GM18508 (cell line): Measurements from ENCODE around the gene NMRK2.

Experiments used
- ATAC-seq: cut with Tn5 transposase; IDR thresholded peaks from one replicate; pipeline ENCODE4 v1.9.1; 2021; ENCODE audit warnings: moderate number of reproducible peaks; ENCODE audit not compliant: insufficient read depth, unreplicated experiment

The NMRK2 gene

DNA sequence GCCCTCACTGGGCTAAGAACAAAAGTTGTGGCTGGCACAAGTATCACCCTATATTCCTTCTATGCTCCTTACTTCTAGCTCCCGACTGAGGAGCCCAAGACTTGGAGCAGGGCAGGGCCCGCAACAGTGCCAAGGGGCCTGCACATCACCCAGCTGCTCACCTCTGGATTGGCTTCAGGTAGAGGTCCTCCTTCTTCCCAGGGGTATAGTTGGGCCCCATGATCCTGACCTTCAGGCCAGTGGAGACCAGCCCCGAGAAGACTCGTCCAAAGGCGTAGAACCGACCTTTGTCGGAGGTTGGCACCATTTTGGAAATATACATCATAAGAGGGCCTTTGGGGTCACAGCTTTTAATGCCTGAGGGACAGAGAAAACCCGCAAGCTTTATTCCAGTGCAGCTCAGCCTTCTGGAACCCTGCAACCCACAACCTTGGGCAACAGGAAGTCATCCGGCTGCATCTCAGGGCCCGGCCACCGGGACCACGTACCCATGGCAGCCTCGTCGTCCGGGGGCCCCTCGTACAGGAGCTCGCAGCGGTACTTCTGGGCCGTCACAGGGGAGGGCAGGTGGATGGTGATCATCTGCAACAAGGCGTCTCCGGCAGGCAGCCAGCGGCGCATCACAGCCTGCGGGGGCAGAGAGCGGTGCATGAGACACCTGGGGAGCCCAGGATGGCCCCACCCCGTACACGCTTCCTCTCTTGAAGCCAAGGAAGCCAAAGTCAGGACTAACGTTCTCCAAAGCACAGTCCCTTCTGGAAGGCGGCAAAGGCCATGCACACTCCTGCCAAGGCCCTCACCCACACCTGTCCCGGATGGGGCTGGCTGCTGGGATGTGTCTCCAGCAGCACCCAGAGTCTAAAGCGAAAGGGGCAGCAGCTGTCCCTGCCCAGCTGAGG, 47.7 kb downstream of the NMRK2 start:
- ATAC-seq = no peak

- no peak for ATAC-seq
Measured at GRCh38 chr19:3981373-3981735, 48.5 kb downstream of the NMRK2 start.

GRCh38 chr19:3981736-3982681, 49.1 kb downstream of the NMRK2 start:
- no peak for ATAC-seq

DNA sequence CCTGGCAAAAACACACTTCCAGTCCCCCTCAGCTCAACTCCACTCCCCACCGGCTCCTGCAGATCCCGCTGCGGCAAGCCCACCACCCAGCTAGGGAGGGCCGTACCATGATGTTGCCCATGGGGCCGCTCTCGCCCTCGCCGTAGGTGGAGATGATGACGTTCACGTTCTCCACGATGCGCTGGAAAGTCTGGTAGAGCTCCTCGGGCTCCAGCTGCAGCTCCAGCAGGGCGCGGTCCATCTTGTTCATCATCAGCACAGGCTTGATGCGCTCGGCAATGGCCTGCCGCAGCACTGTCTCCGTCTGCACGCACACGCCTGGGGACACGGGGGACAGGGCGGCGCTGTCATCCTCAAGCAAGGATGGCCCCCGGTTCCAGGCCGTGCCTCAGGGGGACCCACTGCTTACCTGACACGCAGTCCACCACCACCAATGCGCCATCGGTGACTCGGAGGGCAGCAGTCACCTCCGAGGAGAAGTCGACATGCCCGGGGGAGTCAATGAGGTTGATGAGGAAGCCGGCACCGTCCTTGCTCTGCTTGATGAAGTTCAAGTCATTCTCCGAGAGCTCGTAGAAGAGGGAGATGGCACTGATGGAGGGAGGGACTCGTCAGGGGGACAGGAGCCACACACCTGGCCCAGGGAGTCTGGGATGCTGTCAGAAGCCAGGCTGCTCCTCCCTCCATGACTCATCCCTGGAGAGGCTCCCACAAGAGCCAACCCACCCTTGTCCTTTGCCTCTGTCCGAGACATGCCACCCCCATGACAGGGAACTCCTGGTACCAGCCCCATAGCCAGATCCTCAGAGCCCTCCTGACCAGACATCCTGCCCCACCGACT, 50.1 kb downstream of the NMRK2 start:
- no peak for ATAC-seq

- no peak for ATAC-seq
Measured at GRCh38 chr19:3983542-3983914, 50.7 kb downstream of the NMRK2 start.

- ATAC-seq = no peak
Measured at GRCh38 chr19:3983936-3984583, 51.2 kb downstream of the NMRK2 start.

DNA sequence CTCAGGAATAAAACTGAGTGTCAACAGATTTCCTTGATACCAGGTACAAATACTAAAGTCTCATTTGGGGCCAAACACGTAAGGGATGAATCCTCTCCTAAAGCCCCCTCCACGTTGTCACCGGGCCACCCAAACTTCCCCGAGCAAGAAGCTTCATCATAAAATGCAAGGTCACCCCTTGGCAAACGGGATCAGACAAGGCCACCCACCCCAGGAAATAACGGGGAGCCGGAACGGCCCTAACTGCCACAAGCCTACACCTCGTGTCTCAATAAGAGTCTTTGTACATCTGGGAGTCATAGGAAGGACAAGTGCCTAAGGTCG, 51.7 kb downstream of the NMRK2 start:
- ATAC-seq = no peak

GRCh38 chr19:3984908-3985642, 52.2 kb downstream of the NMRK2 start, which contains the start of gene EEF2:
EEF2 (minus strand) TSS chr19:3985463; CDS start chr19:3985380, 83 bp downstream.
- ATAC-seq = no peak

- no peak for ATAC-seq
Measured at GRCh38 chr19:3985643-3986259, 52.9 kb downstream of the NMRK2 start.

DNA sequence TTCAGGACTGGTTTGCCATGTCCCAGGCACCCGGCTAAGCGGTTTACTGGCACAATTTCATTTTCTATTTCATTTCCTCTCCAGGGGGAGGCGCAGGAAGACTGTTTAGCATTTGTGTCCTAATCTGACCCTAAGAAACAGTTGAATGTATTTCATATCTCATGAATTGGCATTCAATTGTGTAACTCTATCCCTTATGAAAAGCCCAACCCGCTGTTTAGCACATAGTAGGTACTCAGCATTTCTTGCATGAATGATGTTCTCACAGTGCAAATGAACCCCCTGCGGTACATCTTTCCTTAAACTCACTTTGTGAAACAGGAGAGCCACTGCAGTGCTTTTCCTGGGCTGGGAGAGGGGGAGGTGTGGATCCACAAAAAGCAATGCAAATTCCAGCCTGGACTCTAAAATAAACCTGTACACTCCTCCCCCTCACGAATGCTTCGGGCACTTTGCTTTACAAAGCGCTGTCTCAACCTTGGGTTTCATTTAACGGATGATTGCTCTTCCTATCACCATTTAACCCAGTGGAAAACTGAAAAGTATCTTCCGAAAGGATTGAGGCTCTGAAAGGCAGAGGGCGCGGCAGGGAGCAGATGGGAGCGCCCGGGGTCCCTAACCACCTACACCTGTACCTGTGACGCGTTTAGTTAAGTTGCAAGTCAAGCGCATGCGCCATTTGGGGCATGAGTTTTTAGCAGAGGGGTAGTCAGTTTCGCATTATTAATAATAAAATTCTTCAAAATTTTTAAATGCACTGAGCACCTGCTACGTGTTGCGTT, 53.6 kb downstream of the NMRK2 start:
- no peak for ATAC-seq

DNA sequence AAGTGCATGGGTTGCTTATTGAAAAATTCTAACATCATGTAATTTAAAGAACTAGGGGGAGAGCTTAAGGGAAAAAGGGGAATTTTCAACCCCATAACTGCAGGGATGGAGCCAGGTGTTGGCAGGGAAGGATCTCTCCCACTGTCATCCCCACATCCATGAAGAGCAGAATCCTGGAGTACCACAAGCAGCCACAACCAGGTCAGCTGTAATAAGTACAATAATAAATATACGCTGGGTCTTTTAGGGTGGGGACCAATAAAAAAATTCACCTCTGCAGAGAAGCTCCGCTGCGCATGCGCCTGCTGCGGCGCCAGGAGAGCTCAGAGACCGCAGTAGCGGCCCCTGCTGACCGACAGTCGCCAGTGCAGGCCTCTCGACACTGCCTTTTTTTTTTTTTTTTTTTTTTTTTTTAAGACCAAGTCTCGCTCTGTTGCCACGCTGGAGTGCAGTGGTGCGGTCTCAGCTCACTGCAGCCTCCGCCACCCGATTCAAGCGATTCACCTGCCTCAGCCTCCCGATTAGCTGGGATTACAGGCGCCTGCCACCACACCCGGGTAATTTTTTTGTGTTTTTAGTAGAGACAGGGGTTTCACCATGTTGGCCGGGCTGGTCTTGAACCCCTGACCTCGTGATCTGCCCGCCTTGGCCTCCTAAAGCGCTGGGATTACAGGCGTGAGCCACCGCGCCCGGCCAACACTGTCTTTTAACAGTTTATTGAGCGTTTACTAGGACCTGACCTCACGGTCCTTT, 54.9 kb downstream of the NMRK2 start:
- ATAC-seq = no peak

GRCh38 chr19:3990815-3991117, 57.9 kb downstream of the NMRK2 start:
- no peak for ATAC-seq
